ENCODE data around the gene BNIP5.
"Not testable (repeated sequence)": the region's sequence is repeated elsewhere in the genome, so short reads cannot be mapped to it uniquely, and the experiment has no call there.

The BNIP5 gene

GRCh38 chr6:36340618-36341454, 4.1 kb upstream of the BNIP5 start:
- DNase-seq, result peak; percentile 63

DNA sequence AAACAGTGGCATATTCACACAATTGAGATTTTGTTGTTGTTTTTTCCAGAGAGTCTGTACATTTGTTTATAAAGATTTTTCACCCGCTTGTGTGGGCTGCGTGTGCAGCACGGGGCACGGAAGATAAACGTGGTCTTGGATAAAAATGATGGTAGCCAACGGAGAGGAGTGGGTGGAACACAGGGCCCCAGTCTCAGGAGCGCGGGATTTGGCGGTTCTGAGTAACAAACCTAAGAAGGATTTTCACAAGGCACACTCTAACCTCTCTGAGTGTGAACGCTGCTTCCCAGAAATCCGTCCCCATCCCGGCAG, 3.6 kb upstream of the BNIP5 start:
- no peak for DNase-seq

GRCh38 chr6:36339146-36339545, 2.5 kb upstream of the BNIP5 start:
- no peak for DNase-seq

GRCh38 chr6:36338223-36338622, 1.5 kb upstream of the BNIP5 start:
- not testable (repeated sequence) for DNase-seq

DNA sequence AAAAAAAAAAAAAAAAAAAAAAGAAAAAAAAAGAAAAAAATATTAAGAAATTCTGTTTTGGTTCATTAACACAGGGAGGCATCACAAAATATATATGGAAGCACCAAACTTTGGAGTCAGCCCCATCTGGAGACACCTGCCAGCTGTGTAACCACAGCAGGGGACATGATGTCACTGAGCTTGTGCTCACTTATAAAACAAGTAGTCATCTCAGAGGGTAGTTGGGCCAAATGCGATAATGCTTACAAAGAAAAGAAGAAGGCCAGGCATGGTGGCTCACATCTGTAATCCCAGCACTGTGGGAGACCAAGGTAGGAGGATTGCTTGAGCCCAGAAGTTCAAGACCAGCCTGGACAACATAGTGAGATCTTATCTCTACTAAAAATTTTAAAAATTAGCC, 1.1 kb upstream of the BNIP5 start:
- DNase-seq, result no peak

GRCh38 chr6:36336208-36336710, 429 bp downstream of the BNIP5 start:
- no peak for DNase-seq

GRCh38 chr6:36335465-36336207, 1.1 kb downstream of the BNIP5 start:
- DNase-seq, result no peak

DNA sequence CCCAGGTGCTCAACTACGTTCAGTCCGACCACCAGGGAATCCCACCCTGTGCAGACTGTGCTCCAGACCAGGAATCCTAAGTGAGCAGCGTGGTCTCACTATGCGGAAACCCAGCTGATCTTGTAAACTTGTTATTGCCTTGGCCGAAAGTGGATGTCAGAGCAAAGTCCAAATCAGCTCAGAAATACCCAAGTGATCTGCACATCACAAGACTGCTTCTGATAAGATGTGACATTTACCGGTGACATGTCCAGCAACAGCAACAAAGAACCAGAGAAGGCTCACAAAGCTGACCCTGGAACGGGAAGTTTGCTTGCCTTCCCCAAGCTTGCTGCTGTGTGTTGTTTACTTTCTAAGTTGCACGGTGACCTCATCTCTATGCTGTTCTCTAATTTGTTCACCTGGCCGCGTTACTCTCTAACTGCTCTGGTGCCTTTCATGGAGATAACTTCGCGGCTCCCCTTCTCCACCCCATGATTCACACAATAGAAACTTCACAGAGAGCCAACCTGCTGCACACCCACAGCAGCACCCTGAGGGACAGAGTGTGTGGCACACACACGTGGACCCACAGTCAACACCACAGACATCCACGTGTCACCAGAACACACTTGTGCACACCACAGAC, 1.7 kb downstream of the BNIP5 start:
- DNase-seq, result no peak

GRCh38 chr6:36333931-36334725, 2.6 kb downstream of the BNIP5 start:
- peak; percentile 25 for DNase-seq

DNA sequence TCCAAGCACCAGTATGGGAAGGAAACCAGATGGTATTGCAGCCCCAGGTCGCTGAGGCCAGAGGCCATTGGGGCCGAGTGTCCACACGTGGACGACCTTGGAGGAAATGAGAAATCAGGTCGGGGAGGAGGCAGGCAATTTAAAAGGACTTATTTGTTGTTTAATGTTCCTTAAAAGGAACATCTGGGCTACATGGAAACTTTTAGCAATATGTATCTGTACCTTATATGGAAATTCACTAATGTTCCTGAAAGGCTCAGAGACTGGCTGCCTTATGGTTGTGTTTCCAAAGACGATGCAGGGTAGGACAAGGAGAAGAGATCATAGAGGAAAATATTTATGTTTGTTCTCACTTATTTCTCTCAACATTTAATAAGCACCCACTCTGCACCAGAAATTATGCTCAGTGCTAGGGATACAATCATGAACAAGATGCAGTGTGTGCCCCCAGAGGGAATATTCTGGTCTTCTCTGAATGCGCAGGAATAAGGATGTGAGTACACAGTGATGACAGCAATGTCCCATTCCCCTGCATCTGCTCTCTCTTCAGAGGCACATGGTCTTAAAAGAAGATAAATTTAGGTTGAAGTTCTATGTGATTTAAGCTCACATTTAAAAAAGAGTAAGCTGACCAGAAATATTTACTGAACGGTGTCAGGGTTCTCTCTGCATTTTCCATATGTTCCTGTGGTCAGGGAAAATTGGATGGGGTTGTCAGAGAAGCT, 3.4 kb downstream of the BNIP5 start:
- DNase-seq, result no peak

DNA sequence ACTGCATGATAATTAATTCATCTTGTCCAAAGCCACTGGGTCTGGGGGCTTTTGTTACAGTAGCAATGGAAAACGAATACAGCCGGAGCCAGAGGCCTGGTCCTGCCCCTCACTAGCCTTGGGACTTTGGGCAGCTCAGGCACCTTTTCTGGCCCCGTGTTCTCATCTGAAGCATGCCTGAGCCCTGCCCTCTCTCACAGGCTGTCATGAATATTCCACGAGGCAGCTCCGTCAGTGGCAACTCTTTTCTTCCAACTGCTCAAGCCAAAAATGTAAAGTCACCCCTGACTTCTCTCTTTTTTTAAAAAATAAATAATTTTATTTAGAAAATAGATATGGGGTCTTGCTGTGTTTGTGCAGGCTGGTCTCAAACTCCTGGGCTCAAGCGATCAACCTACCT, 5.3 kb downstream of the BNIP5 start:
- DNase-seq, result no peak

- DNase-seq, result no peak
Observed at GRCh38 chr6:36330366-36330765, 6.3 kb downstream of the BNIP5 start.

DNA sequence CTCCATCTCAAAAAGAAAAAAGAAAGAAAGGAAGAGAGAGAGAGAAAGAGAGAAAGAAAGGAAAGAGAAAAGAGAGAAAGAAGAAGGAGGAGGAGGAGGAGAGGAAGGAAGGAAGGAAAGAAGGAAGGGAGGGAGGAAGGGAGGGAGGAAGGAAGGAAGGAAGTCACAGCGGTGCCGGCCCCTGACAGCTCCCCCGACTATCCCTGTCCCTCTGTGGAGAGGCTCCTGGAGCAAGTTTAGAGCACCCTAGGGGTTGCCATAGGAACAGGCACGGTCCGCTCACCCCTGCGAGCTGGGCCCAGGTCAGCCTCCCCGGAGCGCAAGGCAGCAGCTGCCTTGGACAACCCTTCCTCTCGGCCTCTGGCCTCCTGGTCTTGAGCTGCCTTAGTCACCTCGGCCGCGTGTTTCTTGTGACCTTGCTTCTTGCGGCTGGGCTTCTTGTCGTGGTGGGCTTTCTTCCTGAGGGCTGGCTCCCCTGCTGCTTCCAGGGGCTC, 6.8 kb downstream of the BNIP5 start:
- no peak for DNase-seq

GRCh38 chr6:36328600-36328999, 8.1 kb downstream of the BNIP5 start:
- DNase-seq, result no peak

- no peak for DNase-seq
Observed at GRCh38 chr6:36327919-36328236, 8.8 kb downstream of the BNIP5 start.

DNA sequence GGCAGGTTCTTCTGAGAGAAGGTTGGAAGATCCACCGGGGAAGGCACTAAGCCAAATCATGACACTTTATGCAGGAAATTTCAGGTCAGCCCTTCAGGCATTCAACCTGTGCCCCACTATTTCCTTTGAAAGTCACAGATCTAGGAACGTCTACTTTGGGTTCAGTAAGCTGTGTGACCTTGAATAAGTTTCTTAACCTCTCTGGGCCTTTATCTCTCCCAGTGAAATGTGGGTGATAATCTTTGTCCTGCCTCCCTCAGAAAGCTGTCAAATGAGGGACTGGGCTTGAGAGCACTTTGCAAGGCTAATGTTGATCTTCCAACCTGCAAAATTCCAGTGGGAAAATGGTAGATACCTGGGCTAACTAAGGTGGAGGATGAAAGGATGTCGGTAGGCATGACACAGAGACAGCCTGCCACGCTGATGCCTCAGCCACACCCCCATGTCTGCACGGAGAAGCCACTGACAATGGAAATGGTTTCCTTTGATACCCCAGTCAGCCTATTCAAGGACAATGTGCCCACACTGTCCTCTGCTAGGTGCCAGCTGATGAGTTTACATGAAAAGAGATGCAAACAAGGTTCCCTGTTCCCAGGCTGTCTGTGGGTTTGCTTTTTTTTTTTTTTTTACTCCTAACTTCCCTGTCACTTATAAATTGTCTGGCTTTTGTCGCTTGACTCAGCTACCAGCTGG, 9.3 kb downstream of the BNIP5 start:
- no peak for DNase-seq

DNA sequence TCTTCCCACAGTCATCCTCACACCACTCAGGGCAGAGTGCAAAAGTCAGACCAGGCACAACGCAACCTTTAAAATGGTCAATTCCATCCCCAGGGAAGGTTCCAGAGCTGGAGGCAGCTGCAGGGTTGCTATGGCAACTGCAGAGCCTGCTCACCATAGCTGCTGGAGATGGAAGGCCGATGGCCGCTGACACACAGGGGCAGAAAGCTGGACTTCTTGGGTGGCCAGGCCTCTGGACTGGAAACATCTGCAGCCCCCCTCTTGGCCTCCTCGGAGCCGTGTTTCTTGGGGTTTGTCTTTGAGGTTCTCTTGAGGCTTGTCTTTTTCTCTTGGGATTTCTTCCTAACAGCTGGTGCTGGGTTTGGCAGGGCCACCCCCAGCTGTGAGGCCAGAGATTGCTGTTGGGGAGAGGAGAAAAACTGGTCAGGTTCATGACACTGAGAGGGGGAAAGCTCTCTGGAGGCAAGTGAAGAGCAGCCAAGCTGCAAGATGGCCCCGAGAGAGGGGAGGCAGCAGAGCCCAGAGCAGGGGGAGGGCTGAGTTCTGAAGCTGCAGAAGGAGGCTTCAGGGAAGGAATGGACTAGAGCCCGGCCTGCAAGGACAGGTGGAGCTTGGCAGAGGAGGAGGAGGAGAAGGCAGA, 10.2 kb downstream of the BNIP5 start:
- peak; percentile 10 for DNase-seq

DNA sequence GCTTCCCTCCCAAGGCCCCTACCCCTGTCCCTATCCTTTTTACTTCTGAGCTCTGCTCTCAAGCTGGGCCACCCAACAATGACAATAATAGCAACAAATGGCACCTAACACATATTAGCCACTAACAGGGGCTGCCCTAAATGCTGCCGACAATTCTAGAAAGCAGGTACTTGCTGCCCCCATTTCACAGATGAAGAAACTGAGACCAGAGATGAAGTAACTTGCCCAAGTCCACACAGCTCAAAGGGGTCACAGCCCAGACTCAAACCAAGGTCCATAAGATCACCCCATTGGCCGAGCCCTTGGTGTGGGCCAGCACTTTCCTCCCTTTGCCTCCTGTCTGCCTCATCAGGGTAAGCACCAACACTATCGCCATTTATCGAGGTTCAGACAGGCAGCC, 12.0 kb downstream of the BNIP5 start:
- DNase-seq, result no peak

DNA sequence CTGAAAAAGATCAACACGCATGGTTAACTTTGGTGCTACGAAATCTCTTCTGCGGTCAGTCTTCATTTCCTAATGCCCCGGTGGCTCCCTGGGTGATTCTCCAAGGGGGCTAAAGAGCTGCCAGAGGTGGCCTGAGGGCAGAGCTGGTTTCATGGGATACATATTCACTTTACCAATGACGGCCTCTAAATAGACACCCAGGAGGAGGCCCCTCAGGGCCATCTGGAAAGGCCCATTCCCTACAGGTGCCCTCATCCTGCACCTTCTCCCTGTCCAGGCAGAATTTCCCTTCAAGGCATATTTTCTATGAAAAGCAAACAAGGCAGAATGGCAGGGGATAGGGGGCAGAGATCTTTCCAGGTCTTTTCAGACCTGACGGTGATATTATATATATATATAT, 12.5 kb downstream of the BNIP5 start:
- DNase-seq, result no peak

DNA sequence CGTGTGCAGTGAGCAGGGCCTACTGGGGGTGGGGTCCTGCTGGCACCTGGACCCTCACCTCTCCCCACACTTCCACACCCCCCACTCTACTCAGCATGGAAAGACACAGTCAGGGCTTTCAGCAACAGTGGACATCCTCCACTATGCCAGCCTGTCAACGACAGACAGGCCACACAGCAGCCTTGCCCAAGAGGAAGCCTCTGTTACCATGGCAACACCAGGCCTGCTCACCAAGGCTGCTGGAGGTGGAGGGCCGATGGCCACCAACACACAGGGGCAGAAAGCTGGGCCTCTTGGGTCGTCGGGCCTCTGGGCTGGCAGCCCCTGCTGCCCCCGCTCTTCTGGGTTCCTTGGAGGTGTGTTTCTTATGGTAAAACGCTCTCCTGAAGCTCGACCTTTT, 13.6 kb downstream of the BNIP5 start:
- DNase-seq, result no peak

DNA sequence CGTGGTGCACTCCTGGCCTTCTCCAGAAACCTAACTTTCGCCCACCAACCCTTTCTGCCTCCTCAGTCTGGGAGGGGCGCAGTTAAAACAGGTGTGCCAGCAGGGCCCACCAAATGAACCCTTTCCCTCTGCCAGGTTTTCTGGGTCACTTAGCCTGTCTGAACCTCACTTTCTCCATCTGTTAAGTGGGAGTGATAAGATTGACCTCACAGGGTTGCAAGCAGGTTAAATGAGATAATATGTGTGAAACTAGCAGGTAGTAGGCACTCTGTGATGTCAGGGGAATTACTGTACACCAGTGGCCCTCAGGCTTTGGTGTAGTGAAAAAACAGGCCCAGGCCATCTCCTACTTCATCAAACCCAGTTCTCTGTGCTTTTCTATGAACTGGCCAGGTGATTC, 14.1 kb downstream of the BNIP5 start:
- no peak for DNase-seq
